Fibroblast of peridontal ligament (primary cell): ENCODE measurements around the gene DENND1B.
"Not testable (repeated sequence)": the region's sequence is repeated elsewhere in the genome, so short reads cannot be mapped to it uniquely, and the experiment has no call there.

ENCODE experiments used
- DNase-seq: peaks from one replicate; pipeline ENCODE4 v3.0.0-alpha.2; 2010; ENCODE audit errors: extremely low read depth

The DENND1B gene

DNA sequence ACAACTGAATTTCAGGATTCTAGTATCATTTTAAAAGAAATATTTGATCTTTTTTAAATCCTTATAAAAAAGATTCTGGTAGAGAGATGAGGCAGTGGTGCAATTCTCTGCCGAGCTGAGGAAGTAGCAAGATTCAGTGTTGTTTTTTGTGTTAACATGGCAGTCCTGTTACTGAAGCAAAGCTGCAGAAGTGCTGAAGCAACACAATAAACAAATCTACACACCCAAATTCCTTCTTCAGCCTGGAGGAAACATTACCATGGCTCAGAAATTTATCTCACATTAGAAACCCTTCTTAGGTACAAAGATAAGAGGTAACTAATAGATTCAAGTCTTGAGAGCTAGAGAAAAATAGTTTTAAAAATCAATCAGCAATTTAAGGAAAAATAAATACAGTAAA is 216.0 kb downstream of the DENND1B start:
- no peak for DNase-seq

- DNase-seq: peak; percentile 55
Observed at GRCh38 chr1:197557302-197557701, 218.0 kb downstream of the DENND1B start.

GRCh38 chr1:197553281-197553680 is 222.0 kb downstream of the DENND1B start:
- DNase-seq: no peak

GRCh38 chr1:197546989-197547388 is 228.3 kb downstream of the DENND1B start:
- DNase-seq: no peak

GRCh38 chr1:197544553-197544952 is 230.7 kb downstream of the DENND1B start:
- no peak for DNase-seq

- DNase-seq: no peak
Observed at GRCh38 chr1:197544130-197544529, 231.2 kb downstream of the DENND1B start.

DNA sequence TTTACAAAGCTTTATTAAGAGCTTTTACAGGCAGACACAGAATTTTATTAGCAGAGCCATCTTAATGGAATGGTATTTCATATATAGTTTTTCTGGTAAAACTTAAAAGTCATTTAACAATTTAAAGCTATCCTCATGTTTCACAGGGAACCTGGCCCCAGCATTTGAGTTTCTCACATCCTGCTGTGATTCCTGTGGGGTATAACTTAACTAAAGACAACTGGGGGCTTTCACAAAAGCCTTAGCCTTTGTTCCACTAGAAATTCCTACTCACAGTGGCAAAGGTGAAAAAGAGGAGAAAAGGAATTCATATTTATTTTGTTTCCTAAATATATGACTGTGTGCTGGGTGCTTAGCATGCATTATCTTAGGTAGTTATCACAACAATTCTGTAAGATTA is 233.9 kb downstream of the DENND1B start:
- DNase-seq: no peak

DNA sequence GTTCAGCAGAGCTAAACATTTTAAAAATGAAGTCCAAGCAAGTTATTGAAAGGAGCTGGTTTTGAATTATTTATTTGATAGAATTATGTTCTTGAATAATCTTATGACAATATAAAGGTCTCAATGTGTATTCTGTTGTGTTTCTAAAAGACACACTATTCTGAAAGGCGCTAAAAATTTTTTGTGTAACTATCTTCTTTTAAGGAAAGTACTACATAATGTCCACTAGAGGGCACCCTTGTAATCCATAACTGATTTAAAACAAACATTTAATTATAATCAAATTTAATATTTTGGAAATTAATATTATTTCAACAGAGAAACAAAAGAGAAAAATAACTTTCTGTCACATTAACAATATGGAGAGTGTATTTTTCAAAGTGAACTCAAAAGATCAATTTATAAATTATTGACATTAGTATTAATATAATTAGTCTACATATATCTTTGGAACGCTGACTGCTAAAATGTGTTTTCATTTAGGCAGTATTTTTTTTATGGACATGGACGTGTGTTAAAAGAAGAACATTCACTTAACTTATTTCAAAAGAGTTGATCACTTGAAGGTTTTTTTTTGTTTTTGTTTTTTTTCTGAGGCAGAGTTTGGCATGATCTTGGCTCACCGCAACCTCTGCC is 248.4 kb downstream of the DENND1B start:
- DNase-seq: peak; percentile 64

- peak; percentile 68 for DNase-seq
Observed at GRCh38 chr1:197521118-197521739, 254.1 kb downstream of the DENND1B start.

DNA sequence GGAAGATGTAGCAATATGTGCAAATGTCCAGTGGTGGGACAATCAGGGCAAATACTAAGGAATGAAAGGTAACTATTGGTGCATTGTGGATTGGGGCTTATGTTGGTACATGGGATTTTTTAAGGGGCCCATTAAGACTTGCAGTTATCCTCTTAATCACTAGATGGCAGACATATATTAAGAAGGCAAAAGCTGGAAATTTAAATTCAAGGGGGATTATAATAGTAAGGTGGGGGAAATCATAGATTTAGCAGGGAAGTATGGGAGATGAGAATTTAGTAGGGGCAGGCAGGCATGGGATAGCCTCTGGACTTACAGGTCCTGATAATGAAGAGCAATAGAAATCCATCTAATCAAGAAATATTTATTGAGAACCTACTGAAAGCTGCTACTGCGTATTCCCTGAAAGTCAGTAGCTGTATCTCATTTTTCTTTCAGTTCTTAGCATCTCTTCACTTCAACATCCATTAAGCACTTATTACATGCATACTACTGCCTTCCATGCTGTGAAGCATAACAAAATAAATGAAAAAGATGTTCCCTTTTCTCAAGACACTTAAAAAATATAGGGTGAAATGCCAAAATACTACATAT is 255.4 kb downstream of the DENND1B start:
- DNase-seq: peak; percentile 27

DNA sequence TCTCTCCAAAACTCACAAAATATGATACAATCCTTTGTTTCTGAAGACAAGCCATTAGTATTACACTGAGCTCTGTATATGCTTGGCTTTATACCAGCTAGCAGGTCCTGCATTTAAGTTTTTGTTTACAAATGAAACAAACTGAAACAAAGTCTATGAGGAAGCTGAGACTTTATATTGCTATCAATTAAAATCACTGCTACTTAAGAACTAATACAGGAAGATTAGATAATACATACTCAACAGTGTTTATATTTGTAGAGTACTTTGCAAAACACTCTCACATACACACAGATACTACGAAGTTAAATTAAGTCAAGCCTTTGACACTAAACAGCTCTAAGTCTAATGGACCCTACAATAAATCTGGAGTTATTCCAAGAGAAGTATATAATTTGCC is 259.9 kb downstream of the DENND1B start:
- DNase-seq: no peak

DNA sequence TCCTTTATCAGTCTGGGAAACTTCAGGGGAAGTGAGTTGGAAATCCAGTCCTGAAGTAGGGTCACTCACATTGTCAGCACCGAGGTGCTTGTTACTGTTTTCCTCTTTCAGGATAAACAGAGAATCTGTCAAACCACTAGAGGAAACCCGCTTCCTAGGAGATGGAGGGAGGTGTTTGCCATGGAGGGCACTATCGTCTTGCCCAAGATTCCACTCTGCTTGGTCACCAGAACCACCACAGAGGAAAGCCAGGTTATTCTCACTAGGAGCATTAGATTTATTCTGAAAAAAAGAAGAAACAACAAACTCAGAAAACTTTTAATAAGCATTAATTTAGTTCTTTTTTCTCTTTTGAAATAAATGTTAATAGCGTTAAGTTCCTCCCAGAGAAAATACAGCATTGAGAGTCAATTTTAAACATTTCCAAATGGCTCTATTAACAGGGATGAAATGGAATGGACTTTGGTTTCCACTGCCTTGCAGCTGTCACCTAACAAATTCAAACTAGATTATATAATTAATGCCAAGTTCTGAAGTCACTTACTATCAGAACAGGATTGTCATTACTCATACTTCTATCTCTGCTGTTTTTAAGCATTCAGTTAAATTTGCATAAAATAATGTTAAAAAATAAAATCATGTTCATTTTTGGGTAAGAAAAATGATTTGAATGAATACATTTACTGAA is 264.4 kb downstream of the DENND1B start:
- no peak for DNase-seq

GRCh38 chr1:197496722-197497121 is 278.6 kb downstream of the DENND1B start:
- DNase-seq: no peak

GRCh38 chr1:197491505-197491904 is 283.8 kb downstream of the DENND1B start:
- DNase-seq: not testable (repeated sequence)

DNA sequence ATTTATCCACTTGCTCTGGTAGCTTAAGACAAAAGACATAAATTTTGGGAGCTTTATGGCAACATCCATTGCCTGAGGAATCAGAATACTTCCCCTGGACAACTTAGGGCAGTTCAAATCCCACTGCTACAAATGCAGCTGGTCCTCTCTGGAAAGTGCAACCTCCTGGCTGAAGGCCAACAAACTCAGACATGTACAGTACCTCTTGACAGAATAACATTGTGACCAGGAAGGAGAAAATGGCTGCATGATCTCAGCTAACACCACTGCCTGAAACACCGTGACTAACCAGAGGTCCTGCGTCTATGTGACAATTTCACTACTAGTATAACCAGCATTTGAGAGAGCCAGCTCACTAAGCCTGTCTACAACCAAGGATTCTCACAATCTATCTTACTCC is 288.3 kb downstream of the DENND1B start:
- no peak for DNase-seq

GRCh38 chr1:197485790-197486189 is 289.5 kb downstream of the DENND1B start:
- DNase-seq: no peak

DNA sequence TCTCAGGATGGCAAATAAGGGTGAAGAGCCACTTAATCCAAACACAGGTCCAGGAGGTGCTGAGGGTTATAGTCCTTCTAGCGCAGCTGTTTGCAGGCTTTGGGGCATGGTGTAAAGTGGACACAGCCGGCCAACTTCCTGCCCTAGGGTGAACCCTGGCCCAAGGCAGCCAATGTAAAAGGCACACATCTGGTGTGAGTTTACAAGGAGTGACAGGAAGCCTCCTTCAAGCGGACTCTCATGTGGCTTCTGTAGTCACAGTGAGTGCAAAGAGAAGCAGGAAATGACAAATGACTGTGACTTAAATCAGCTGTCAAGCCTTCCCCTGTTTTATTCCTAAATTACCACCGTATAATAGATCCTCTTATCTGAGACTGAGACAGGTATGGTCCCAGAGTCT is 294.2 kb downstream of the DENND1B start:
- DNase-seq: no peak

- no peak for DNase-seq
Observed at GRCh38 chr1:197480446-197480845, 294.8 kb downstream of the DENND1B start.

DNA sequence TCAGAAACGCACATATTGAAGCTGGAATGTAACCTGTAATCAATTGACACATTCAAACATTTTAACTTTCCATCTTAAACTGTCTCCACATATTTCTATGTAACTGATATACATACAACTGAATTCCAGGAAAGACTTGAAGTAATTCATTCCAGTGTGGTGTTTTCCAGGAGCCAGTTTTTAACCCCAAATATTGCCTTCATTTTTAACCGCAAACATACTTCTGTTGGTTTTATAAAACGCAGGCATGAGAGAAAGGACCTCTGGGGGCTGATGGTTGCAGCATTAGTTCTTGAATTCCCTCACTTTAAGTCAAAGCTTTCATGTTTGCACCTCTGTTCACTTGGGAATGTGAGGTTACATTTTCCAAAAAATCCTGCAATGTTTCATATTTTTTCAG is 303.1 kb downstream of the DENND1B start:
- peak; percentile 42 for DNase-seq

DNA sequence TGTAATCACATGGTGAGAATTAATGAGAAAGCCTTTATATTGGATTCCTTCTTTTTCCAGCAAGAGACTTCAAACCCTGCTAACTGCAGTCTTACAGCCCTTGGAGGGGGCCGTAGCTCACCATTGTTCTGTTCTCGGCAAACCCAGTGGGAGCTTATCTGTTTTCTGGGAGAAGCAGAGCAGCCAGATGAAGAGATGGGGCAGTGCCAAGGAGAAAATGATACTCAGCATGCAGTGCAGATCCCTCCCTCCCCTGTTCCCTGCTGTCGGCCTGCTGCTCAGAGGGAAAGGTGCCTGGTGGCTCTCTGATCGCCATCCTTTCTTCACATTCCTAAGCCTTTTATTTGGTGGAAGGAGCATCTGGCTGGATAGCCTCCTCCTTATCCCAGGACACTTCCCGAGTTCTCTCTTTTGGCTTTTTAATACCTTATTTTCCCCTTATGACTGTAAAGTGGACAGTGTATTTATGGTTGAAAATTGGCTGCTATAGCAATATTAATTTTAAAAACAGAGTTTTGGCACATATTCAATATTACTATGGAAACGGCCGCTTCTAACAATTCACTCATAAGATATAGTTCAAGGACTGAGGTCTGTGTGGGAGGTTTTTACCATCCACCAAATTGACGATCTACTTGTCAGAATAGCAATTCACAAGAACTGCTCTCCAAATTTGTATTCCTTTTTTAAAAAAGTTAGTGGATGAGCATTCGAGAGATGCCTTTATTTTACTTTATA is 303.9 kb downstream of the DENND1B start:
- DNase-seq: peak; percentile 37

DNA sequence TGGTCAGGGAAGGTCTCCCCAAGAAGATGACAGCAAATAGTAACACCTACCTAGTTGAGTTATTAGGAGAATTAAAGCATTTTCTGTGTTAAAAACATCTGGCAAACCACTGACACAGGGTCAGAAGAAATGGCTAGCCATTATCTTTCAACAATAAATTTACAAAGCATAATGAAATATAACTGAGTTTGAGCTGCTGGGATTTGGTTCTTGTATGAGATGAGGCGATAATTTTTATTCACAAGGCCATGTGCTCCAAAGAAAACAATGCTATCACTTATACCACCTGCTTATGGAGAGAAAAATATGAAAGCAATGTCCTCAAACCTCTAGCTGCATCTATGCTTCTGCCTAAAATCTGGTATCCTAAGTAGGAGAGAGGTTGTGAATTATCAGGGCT is 304.9 kb downstream of the DENND1B start:
- no peak for DNase-seq

GRCh38 chr1:197469620-197470210 is 305.6 kb downstream of the DENND1B start:
- DNase-seq: no peak
